Type B pancreatic cell (in vitro differentiated cells): ENCODE results near the gene KPNA2. TPM values are rescaled to one million over a fixed set of nuclear protein-coding genes. Genes with fewer than 3 reads are reported as not detected.
A peak's percentile ranks its signal among the peaks of the same experiment; 100 is the strongest.

ENCODE experiments used
- DNase-seq: peaks from one replicate; pipeline ENCODE4 v3.0.0; 2021; ENCODE audit warnings: mixed read lengths; ENCODE audit not compliant: unreplicated experiment; ENCODE audit errors: extremely low spot score
- H3K27ac Mint-ChIP-seq: 2 replicates; pipeline ENCODE4 v1.8.0; 2021; ENCODE audit warnings: mild to moderate bottlenecking, mixed read lengths
- H3K27me3 Mint-ChIP-seq: 2 replicates; pipeline ENCODE4 v1.8.0; 2021; ENCODE audit warnings: mixed read lengths
- H3K36me3 Mint-ChIP-seq: 2 replicates; pipeline ENCODE4 v1.8.0; 2021; ENCODE audit warnings: mixed read lengths
- H3K4me1 Mint-ChIP-seq: one replicate; pipeline ENCODE4 v1.8.0; 2021; ENCODE audit warnings: mixed read lengths; ENCODE audit not compliant: unreplicated experiment
- H3K4me3 Mint-ChIP-seq: 2 replicates; pipeline ENCODE4 v1.8.0; 2021; ENCODE audit warnings: mild to moderate bottlenecking, mixed read lengths
- H3K9me3 Mint-ChIP-seq: 2 replicates; pipeline ENCODE4 v1.8.0; 2021; ENCODE audit warnings: mixed read lengths
- CTCF ChIP-seq: fragments of 200-600 bp; sonication (generic); conservative IDR thresholded peaks from 2 replicates; pipeline ENCODE4 v1.5.0; 2021; ENCODE audit warnings: antibody characterized with exemption, mild to moderate bottlenecking
- total RNA-seq: library from RNA; stranded (reverse); gene quantifications from 2 replicates; pipeline ENCODE4 v1.2.1, GENCODE V29; 2021; ENCODE audit warnings: low replicate concordance

Gene KPNA2
- total RNA-seq, 1 donor from 2014 or later: 211 TPM

- Mint-ChIP-seq H3K36me3 (no peaks in the 10 kb centered on the region), H3K4me3 (no peak overlapping the region), H3K9me3 (no peaks in the 10 kb centered on the region), H3K27me3 (no peaks in the 10 kb centered on the region), H3K4me1 (no peaks in the 10 kb centered on the region), H3K27ac (no peak overlapping the region)
- no peak for DNase-seq
- TF ChIP-seq CTCF: no peak
These were observed 31.3 kb upstream of the KPNA2 start for GRCh38 chr17:68004201-68004600.

- Mint-ChIP-seq H3K4me3 (no peak overlapping the region), H3K27ac (no peak overlapping the region), H3K36me3 (no peaks in the 10 kb centered on the region), H3K27me3 (no peaks in the 10 kb centered on the region), H3K4me1 (no peaks in the 10 kb centered on the region), H3K9me3 (no peaks in the 10 kb centered on the region)
- DNase-seq: no peak
- no peak for TF ChIP-seq CTCF
These were observed 28.7 kb upstream of the KPNA2 start for GRCh38 chr17:68006797-68007196.

- peak; percentile 83 for TF ChIP-seq CTCF
- no peak for DNase-seq
- Mint-ChIP-seq H3K4me1 (no peaks in the 10 kb centered on the region), H3K27ac (no peak overlapping the region), H3K9me3 (no peaks in the 10 kb centered on the region), H3K36me3 (no peaks in the 10 kb centered on the region), H3K27me3 (peaks cover 3% of the 10 kb centered on the region), H3K4me3 (no peak overlapping the region)
These were observed 24.3 kb upstream of the KPNA2 start for GRCh38 chr17:68011199-68011665.

GRCh38 chr17:68013385-68013784 lies 22.1 kb upstream of the KPNA2 start:
- Mint-ChIP-seq H3K27me3 (peaks cover 3% of the 10 kb centered on the region), H3K27ac (no peak overlapping the region)

GRCh38 chr17:68015081-68015723 lies 20.3 kb upstream of the KPNA2 start:
- Mint-ChIP-seq H3K27me3 (peaks cover 9% of the 10 kb centered on the region), H3K27ac (peak overlapping the region; percentile 36), H3K4me1 (peaks cover 5% of the 10 kb centered on the region), H3K9me3 (no peaks in the 10 kb centered on the region), H3K4me3 (no peak overlapping the region), H3K36me3 (peaks cover 4% of the 10 kb centered on the region)
- no peak for TF ChIP-seq CTCF
- DNase-seq: no peak

More at GRCh38 chr17:68013385-68013784, 22.1 kb upstream of the KPNA2 start:
- no peaks in the 10 kb centered on the region for H3K9me3 Mint-ChIP-seq
- no peak for DNase-seq
- no peaks in the 10 kb centered on the region for H3K4me1 Mint-ChIP-seq
- no peaks in the 10 kb centered on the region for H3K36me3 Mint-ChIP-seq
- no peak overlapping the region for H3K4me3 Mint-ChIP-seq
- TF ChIP-seq CTCF: no peak
